RPMI7951 (cell line): ENCODE measurements around the gene HIC2. TPM values are rescaled to one million over a fixed set of nuclear protein-coding genes. Genes with fewer than 3 reads are reported as not detected.
"Not testable (repeated sequence)": the region's sequence is repeated elsewhere in the genome, so short reads cannot be mapped to it uniquely, and the experiment has no call there.

Source experiments
- DNase-seq: peaks from one replicate; pipeline ENCODE4 v3.0.0-alpha.2; 2012; ENCODE audit warnings: low read depth
- total RNA-seq: library from RNA; depleted of rRNA; stranded (reverse); fragments of >200 nt; shearing (Covaris generic); gene quantifications from 2 replicates; pipeline ENCODE4 v1.2.3, GENCODE V29; 2014; rRNA removed

HIC2 gene
- total RNA-seq, 1 experiment from 2014 or later, result 0.24 TPM

GRCh38 chr22:21490556-21490955, 73.4 kb downstream of the HIC2 start:
- not testable (repeated sequence) for DNase-seq

- not testable (repeated sequence) for DNase-seq
Observed at GRCh38 chr22:21492271-21492670, 75.1 kb downstream of the HIC2 start.

- not testable (repeated sequence) for DNase-seq
Observed at GRCh38 chr22:21493789-21494782, 76.9 kb downstream of the HIC2 start.

GRCh38 chr22:21497984-21498383, 80.8 kb downstream of the HIC2 start:
- not testable (repeated sequence) for DNase-seq

- DNase-seq, result not testable (repeated sequence)
Observed at GRCh38 chr22:21498489-21498888, 81.3 kb downstream of the HIC2 start.

GRCh38 chr22:21499623-21500506, 82.7 kb downstream of the HIC2 start:
- DNase-seq, result not testable (repeated sequence)

Other genes starting within 250 kb of the HIC2 start
- 0.20 TPM in 1 of 2 replicates, not detected in the other for gene RIMBP3B, start 33.6 kb upstream of the HIC2 start, total RNA-seq
- 0.48 and 1.6 TPM in 2 replicates for gene TMEM191C, start 50.0 kb downstream of the HIC2 start, total RNA-seq
- gene RIMBP3C, start 134.1 kb downstream of the HIC2 start, total RNA-seq, result 0.20 TPM in 1 of 2 replicates, not detected in the other
- gene UBE2L3, start 150.3 kb downstream of the HIC2 start, total RNA-seq, result 68.4 and 91.2 TPM in 2 replicates
- gene YDJC, start 212.7 kb downstream of the HIC2 start, total RNA-seq, result 10.8 and 14.7 TPM in 2 replicates
- 0.10 and 0.36 TPM in 2 replicates for gene CCDC116, start 215.4 kb downstream of the HIC2 start, total RNA-seq
- gene SDF2L1, start 224.9 kb downstream of the HIC2 start, total RNA-seq, result 34.7 and 74.5 TPM in 2 replicates
- gene PPIL2, start 248.6 kb downstream of the HIC2 start, total RNA-seq, result 12.0 and 15.7 TPM in 2 replicates